SU-DHL-6 (cell line): ENCODE data around the gene KLK13.

ENCODE experiments used
- EZH2phosphoT487 ChIP-seq: fragments of 200-600 bp; sonication (generic), shearing (Covaris generic); conservative IDR thresholded peaks from 2 replicates; pipeline ENCODE4 v1.6.1; 2018; ENCODE audit warnings: mild to moderate bottlenecking, antibody characterized with exemption, low read length, moderate library complexity, mixed read lengths
- TF ChIP-seq, protein P1 (sequence below): fragments of 200-600 bp; sonication (generic); IDR thresholded peaks from one replicate; pipeline ENCODE4 v1.5.1; 2017; ENCODE audit warnings: antibody characterized with exemption, mild to moderate bottlenecking, low read length, moderate library complexity; ENCODE audit not compliant: insufficient read depth, poor library complexity, severe bottlenecking

DNA sequence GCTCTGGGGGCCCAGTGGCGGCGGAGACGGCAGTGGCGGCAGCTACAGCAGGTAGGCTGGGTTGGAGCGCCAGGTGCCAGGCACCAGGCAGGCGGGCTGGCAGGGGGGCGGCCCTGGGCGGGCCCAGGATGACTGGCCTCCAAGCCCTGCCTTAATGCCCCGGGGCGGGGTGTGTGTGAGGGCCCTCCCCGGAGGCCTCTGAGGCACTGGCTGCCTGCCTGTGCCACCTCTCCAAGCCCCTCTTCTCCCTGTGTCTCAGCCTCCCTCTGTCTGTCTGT, 38.4 kb downstream of the KLK13 start, which contains the start of gene KLK11:
- TF ChIP-seq, protein P1, sequence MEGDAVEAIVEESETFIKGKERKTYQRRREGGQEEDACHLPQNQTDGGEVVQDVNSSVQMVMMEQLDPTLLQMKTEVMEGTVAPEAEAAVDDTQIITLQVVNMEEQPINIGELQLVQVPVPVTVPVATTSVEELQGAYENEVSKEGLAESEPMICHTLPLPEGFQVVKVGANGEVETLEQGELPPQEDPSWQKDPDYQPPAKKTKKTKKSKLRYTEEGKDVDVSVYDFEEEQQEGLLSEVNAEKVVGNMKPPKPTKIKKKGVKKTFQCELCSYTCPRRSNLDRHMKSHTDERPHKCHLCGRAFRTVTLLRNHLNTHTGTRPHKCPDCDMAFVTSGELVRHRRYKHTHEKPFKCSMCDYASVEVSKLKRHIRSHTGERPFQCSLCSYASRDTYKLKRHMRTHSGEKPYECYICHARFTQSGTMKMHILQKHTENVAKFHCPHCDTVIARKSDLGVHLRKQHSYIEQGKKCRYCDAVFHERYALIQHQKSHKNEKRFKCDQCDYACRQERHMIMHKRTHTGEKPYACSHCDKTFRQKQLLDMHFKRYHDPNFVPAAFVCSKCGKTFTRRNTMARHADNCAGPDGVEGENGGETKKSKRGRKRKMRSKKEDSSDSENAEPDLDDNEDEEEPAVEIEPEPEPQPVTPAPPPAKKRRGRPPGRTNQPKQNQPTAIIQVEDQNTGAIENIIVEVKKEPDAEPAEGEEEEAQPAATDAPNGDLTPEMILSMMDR, result no peak
- TF ChIP-seq EZH2phosphoT487, result no peak
